ENCODE data around the gene DOCK8. TPM values are rescaled to one million over a fixed set of nuclear protein-coding genes. Genes with fewer than 3 reads are reported as not detected.
A peak's percentile ranks its signal among the peaks of the same experiment; 100 is the strongest.
"Not testable (repeated sequence)": the region's sequence is repeated elsewhere in the genome, so short reads cannot be mapped to it uniquely, and the experiment has no call there.

Gene DOCK8
- total and polyA plus RNA-seq, 2 experiments from 2014 or later, result not detected

DNA sequence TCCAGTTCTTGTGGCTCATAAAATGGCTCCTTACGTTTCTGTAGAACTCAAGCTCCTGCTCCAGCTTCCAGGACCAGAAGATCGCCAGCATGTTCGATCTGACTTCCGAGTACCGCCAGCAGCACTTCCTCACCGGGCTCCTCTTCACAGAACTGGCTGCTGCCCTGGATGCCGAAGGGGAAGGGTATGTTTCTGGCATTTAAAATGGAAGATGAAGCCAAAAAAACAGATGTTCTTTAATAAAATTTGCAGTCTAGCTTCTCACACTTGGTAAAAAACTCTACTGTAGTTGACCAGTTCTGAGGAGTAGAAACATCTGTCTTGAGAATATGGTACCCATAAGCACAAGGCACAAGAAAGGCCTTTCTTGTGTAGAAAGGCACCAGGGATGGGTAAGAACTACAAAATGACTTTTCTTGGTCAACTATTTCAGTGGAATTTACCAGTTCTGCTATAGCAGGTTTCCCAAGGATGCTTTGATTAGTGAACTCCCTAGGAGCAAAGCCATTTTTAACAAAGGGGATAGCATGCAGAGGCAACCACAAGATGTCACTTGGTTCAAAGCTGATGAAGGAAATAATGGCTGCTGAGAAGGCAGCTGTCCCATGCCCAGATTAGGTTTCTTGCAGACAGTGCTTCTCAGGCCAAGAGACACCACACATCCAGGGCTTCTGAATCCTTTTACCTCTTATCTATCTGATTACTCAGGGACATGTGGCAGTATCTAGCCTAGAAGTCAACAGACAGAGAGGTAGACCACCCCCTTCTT, 192.4 kb downstream of the DOCK8 start:
- Histone ChIP-seq H3K4me1 (ENCODE audit: insufficient read depth) (no peaks in the 10 kb centered on the region), H3K4me2 (ENCODE audit: unreplicated experiment) (no peak overlapping the region), H3K9me2 (ENCODE audit: insufficient read depth) (no peaks in the 10 kb centered on the region), H3K36me3 (ENCODE audit: low read depth) (no peaks in the 10 kb centered on the region), H4K20me1 (ENCODE audit: insufficient read depth) (no peaks in the 10 kb centered on the region), H3F3A (ENCODE audit: insufficient read depth) (no peaks in the 10 kb centered on the region), H2AFZ (no peak overlapping the region), H3K9ac (no peak overlapping the region), H3K27me3 (replicated peaks; ENCODE audit: insufficient read depth) (no peaks in the 10 kb centered on the region; the same call in 1 of the 2 replicates), H3K4me3 (no peak overlapping the region), H3K79me2 (ENCODE audit: insufficient read depth) (no peaks in the 10 kb centered on the region), H3K9me3 (ENCODE audit: low read depth) (no peaks in the 10 kb centered on the region), H3K27ac (no peak overlapping the region)
- TF ChIP-seq EZH2 (IDR thresholded peaks at IDR 0.05; ENCODE audit: insufficient read depth, poor library complexity, severe bottlenecking), result no peak
- TF ChIP-seq EZH2phosphoT487 (IDR thresholded peaks at IDR 0.05; ENCODE audit: insufficient read depth, low read depth), result no peak
- WGBS, 2 experiments (ENCODE audit: low coverage in 1 of 2, low lambda C conversion rate in 2 of 2, missing lambda C conversion rate in 2 of 2), result 51 to 54% methylated on average over 7 of the region's 7 CpGs
- DNase-seq, result no peak
- in situ Hi-C loops (cut with MboI), result no loop called here

DNA sequence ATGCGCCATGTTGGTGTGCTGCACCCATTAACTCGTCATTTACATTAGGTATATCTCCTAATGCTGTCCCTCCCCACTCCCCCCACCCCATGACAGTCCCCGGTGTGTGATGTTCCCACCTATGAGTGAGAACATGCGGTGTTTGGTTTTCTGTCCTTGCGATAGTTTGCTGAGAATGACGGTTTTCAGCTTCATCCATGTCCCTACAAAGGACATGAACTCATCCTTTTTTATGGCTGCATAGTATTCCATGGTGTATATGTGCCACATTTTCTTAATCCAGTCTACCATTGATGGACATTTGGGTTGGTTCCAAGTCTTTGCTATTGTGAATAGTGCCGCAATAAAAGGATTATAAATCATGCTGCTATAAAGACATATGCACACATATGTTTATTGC, 195.0 kb downstream of the DOCK8 start:
- H2AFZ ChIP-seq; H3K4me1 ChIP-seq (ENCODE audit: insufficient read depth); H3F3A ChIP-seq (ENCODE audit: insufficient read depth); H3K9ac ChIP-seq; H4K20me1 ChIP-seq (ENCODE audit: insufficient read depth); H3K4me2 ChIP-seq (ENCODE audit: unreplicated experiment); H3K9me2 ChIP-seq (ENCODE audit: insufficient read depth); H3K79me2 ChIP-seq (ENCODE audit: insufficient read depth); in situ Hi-C loops (cut with MboI); H3K4me3 ChIP-seq; H3K27ac ChIP-seq; H3K9me3 ChIP-seq (ENCODE audit: low read depth); H3K36me3 ChIP-seq (ENCODE audit: low read depth); H3K27me3 ChIP-seq (replicated peaks; ENCODE audit: insufficient read depth); DNase-seq: not testable (repeated sequence)
- WGBS, 2 experiments (ENCODE audit: low coverage in 1 of 2, low lambda C conversion rate in 2 of 2, missing lambda C conversion rate in 2 of 2), result 38 to 45% methylated on average over 7 of the region's 7 CpGs

- Histone ChIP-seq H3K9me2 (ENCODE audit: insufficient read depth) (no peaks in the 10 kb centered on the region), H4K20me1 (ENCODE audit: insufficient read depth) (no peaks in the 10 kb centered on the region), H2AFZ (no peak overlapping the region), H3K79me2 (ENCODE audit: insufficient read depth) (no peaks in the 10 kb centered on the region), H3K9me3 (ENCODE audit: low read depth) (no peaks in the 10 kb centered on the region), H3K4me3 (no peak overlapping the region), H3K4me1 (ENCODE audit: insufficient read depth) (peaks cover 7% of the 10 kb centered on the region; the same call in 1 of the 2 replicates), H3K4me2 (ENCODE audit: unreplicated experiment) (no peak overlapping the region), H3K27me3 (replicated peaks; ENCODE audit: insufficient read depth) (no peaks in the 10 kb centered on the region), H3K9ac (no peak overlapping the region), H3K27ac (no peak overlapping the region), H3K36me3 (ENCODE audit: low read depth) (no peaks in the 10 kb centered on the region), H3F3A (ENCODE audit: insufficient read depth) (no peaks in the 10 kb centered on the region)
- 48 to 55% methylated on average over 5 of the region's 5 CpGs for WGBS, 2 experiments (ENCODE audit: low coverage in 1 of 2, low lambda C conversion rate in 2 of 2, missing lambda C conversion rate in 2 of 2)
- in situ Hi-C loops (cut with MboI), result no loop called here
- no peak for DNase-seq
- TF ChIP-seq EZH2phosphoT487 (IDR thresholded peaks at IDR 0.05; ENCODE audit: insufficient read depth, low read depth), result no peak
- no peak for TF ChIP-seq EZH2 (IDR thresholded peaks at IDR 0.05; ENCODE audit: insufficient read depth, poor library complexity, severe bottlenecking)
Measured at GRCh38 chr9:414595-414994, 199.9 kb downstream of the DOCK8 start.

- peak overlapping the region; percentile 42 for H3K27ac ChIP-seq
- 22% methylated on average over 5 of the region's 5 CpGs for WGBS, 2 experiments (ENCODE audit: low coverage in 1 of 2, low lambda C conversion rate in 2 of 2, missing lambda C conversion rate in 2 of 2)
- no peaks in the 10 kb centered on the region for H3F3A ChIP-seq (ENCODE audit: insufficient read depth)
- no peaks in the 10 kb centered on the region for H3K36me3 ChIP-seq (ENCODE audit: low read depth)
- in situ Hi-C loops (cut with MboI), result no loop called here
- no peak overlapping the region for H3K4me2 ChIP-seq (ENCODE audit: unreplicated experiment)
- no peak for TF ChIP-seq EZH2 (IDR thresholded peaks at IDR 0.05; ENCODE audit: insufficient read depth, poor library complexity, severe bottlenecking)
- TF ChIP-seq EZH2phosphoT487 (IDR thresholded peaks at IDR 0.05; ENCODE audit: insufficient read depth, low read depth), result no peak
- no peaks in the 10 kb centered on the region for H3K79me2 ChIP-seq (ENCODE audit: insufficient read depth)
- no peaks in the 10 kb centered on the region for H4K20me1 ChIP-seq (ENCODE audit: insufficient read depth)
- DNase-seq, result peak; percentile 65
- no peak overlapping the region for H3K9ac ChIP-seq
- H3K4me3 ChIP-seq, result no peak overlapping the region
- H3K9me3 ChIP-seq (ENCODE audit: low read depth), result no peaks in the 10 kb centered on the region
- no peaks in the 10 kb centered on the region for H3K9me2 ChIP-seq (ENCODE audit: insufficient read depth)
- H2AFZ ChIP-seq, result no peak overlapping the region
- peaks cover 13% of the 10 kb centered on the region for H3K4me1 ChIP-seq (ENCODE audit: insufficient read depth)
- no peaks in the 10 kb centered on the region for H3K27me3 ChIP-seq (replicated peaks; ENCODE audit: insufficient read depth)
Measured at GRCh38 chr9:419571-420171, 205.0 kb downstream of the DOCK8 start.

All from GM23248 (cell line).